GM21526 (cell line): ENCODE measurements around the gene KNDC1.
"Not testable (repeated sequence)": the region's sequence is repeated elsewhere in the genome, so short reads cannot be mapped to it uniquely, and the experiment has no call there.

Source experiments
- ATAC-seq: cut with Tn5 transposase; IDR thresholded peaks from one replicate; pipeline ENCODE4 v1.9.1; 2021; ENCODE audit warnings: moderate library complexity; ENCODE audit not compliant: unreplicated experiment, low FRiP score

Gene KNDC1

DNA sequence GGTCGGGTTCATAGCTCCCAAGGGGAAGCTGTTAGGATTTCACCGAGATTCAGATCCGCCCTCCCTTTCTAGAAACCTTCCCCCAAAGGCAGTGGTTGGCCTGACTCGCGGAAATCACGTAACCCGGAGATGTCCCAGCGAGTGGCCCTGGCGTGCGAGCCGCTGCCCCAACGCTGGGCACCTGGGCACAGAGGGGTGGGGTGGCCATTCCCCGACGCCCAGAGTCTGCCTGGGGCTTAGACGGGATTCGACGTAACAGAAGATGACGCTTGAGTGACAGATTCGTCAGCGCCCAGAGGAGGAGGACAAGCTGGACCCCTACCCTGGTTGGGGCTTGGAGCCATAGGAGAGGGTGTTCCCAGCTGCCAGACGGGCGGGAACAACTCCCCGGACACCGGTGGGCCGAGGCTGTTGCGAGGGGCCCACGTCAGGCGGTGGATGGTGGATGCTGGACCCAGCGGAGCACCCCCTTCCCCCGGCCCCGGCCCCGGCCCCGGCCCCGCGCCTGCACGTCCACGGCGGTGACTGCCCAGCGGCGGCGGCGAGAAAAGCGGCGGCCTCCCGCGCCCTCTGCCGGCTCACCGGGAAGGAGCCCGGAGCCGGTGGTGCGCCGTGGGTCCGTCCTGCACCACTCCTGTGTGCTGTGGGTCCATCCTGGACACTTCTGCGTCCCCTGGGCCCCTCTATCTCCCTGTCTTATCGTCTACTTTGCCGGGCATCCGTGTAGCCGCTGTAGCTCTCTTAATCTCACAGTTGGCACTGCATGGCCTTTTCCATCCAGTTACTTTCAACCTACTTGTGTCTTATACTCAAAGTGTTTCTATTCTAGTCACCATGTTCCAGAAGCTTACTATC, 35.4 kb upstream of the KNDC1 start:
- ATAC-seq: no peak

GRCh38 chr10:133125901-133126300, 34.1 kb upstream of the KNDC1 start:
- ATAC-seq: no peak

- ATAC-seq: no peak
Measured at GRCh38 chr10:133126431-133127290, 33.4 kb upstream of the KNDC1 start.

DNA sequence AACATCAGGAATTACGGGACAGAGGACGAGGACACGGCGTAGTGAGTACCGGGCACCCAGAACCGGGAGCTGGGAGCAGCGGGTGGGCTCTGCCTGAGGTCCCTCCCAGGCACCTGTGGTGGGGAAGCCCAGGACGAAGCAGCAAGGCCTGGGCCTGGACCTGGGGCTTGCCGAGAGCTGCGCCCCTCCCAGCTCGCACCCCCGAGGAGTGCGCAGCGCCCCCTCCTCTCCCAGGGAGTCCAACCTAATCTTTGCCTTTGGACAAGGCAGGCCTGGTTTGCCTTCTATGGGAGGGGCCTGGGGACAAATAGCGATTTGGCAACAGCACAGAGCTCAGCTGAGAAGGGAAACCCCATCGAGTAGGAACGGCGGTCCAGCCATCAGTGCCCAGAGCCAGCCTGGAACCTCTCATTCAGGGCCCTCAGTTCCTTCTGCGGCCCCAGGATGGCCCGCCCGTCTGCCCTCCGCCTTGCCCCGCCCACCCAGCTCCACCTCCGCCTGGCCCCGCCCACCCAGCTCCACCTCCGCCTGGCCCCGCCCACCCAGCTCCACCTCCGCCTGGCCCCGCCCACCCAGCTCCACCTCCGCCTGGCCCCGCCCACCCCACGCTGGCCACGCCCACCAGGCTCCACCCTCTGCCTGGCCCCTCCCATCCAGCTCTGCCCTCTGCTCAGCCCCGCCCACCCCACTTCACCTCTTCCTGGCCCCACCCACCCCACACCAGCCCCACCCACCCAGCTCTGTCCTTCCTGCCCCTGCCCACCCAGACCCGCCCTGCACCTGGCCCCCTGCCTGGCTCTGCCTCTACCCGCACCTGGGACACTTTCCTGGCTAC, 32.5 kb upstream of the KNDC1 start:
- no peak for ATAC-seq

DNA sequence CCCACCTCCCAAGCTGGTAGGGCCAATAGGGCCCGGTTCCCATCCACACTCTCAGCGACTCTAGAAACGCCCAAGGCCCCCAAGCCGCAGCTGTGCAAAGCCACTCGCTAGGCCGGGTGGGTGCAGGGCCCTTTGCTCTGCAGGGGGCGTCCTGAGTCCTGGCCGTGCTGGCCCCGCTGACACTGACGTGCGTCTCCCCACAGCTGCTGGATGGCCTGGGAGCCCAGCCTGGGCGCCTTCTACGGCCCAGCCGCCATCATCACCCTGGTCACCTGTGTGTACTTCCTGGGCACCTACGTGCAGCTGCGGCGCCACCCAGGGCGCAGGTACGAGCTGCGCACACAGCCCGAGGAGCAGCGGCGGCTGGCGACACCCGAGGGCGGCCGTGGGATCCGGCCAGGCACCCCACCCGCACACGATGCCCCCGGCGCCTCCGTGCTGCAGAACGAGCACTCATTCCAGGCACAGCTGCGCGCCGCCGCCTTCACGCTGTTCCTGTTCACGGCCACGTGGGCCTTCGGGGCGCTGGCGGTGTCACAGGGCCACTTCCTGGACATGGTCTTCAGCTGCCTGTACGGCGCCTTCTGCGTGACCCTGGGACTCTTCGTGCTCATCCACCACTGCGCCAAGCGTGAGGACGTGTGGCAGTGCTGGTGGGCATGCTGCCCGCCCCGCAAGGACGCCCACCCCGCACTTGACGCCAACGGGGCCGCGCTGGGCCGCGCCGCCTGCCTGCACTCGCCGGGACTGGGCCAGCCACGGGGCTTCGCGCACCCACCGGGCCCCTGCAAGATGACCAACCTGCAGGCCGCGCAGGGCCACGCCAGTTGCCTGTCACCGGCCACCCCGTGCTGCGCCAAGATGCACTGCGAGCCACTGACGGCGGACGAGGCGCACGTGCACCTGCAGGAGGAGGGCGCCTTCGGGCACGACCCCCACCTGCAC, 31.6 kb upstream of the KNDC1 start:
- ATAC-seq: no peak

DNA sequence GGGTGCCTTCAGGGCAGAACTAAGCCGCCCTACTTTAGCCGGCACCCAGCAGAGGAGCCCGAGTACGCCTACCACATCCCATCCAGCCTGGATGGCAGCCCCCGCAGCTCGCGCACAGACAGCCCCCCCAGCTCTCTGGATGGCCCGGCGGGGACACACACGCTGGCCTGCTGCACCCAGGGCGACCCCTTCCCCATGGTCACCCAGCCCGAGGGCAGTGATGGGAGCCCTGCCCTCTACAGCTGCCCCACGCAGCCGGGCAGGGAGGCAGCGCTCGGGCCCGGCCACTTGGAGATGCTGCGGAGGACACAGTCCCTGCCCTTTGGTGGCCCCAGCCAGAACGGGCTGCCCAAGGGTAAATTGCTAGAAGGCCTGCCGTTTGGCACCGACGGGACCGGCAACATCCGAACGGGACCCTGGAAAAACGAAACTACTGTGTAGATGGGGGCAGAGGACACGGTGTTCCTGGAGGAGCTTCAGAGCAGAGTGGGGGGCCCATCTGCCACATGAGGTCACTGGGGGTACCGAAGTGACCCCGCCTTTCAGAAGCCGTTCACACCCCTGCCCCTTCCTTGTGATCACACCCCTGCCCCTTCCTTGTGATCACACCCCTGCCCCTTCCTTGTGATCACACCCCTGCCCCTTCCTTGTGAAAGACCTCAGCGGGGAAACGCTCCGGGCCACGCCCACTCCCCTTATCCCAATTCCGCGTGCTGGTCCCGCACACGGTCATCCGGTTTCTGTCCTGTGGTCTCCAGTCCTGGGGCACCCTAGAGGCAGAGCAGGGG, 30.8 kb upstream of the KNDC1 start:
- no peak for ATAC-seq

GRCh38 chr10:133129859-133130495, 30.0 kb upstream of the KNDC1 start:
- no peak for ATAC-seq

DNA sequence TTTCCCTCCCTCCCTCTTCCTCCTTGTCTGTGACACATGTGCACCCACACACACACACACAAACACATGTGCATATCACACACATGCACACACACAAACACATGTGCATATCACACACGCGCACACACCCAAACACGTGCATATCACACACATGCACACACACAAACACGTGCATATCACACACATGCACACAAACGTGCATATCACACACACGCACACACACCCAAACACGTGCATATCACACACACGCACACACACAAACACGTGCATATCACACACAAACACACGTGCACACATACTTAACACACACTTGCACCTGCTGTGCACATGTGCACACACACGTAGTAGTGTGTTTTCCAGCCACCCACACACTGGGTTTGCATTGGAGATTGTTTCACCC, 29.4 kb upstream of the KNDC1 start:
- no peak for ATAC-seq

DNA sequence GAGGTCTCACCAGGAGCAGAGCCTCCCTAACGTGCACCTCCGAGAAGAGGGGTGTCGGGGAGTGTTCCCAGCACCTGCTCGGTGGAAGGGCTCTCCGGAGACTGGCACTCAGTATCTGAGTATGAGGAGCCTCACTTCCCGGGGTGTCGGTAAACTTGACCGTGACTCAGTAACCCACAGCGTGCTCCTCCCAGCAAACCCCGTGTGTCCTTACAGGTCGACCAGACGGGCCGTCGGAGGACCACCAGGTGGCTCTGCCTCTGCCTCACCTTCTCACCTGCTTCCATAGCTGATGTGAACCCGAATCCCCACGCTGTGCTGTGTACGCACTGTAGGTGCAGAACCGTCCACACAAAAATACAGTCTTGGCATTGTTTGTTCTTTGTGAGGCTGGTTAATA, 29.0 kb upstream of the KNDC1 start:
- ATAC-seq: no peak

DNA sequence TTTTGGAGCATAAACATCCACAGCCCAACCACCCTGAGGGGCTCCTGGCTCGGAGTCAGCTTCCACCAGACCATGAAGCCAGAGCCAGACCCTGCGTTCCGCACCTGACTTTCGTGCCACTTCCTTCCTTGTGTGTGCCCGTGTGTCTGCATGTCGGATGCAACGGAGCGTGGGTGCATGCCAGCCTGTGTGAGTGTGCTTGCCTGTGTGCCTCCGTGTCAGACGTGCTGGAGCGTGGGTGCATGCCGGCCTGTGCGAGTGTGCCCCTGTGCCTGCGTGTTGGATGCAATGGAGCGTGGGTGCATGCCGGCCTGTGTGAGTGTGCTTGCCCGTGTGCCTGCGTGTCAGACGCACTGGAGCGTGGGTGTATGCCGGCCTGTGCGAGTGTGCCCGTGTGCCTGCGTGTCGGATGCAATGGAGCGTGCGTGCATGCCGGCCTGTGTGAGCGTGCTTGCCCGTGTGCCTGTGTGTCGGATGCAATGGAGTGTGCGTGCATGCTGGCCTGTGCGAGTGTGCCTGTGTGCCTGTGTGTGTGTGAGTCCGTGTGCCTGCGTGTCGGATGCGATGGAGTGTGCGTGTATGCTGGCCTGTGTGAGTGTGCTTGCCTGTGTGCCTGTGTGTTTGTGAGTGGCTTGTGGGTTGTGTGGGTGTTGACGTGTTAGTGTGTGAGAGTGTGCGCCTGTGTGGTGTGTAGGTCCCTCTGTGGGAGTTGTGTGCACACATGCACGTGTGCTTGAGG, 28.1 kb upstream of the KNDC1 start:
- no peak for ATAC-seq

DNA sequence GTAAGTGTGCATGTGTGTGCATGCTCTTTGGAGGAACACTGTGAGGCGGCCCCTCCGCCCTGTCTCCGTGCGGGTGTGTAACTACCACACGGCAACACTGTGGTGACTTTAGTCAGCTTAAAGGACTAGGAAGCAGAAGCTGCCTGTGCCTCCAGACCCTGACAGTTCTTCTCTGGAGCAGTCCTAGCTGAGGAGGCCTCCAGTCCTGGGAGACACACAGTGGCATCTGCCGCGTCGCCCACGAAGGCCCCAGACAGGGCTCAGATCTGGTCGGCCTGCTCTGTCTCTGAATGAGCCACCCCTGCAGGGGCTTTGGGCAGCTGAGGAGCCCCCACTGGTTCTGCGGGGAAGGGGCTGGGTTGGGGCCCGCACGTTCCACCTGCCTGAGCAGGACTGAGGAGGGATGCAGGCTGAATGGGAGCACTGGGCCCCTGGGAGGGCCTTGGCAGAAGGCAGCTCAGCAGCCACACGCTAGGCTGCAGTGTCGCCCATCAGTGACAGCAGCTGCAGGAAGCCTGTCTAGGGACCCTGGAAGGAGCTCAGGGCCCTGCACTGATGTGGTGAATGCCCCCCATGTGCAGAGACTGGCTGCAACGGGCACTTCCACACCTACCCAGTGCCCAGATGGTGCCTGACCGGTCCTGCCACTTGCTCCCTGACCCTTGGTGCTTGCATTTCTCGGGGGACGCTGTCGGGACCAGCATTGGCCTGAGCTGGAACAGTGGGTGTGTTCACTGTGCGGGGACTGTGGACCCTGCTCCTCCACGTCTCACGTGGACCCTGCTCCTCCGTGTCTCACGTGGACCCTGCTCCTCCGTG, 27.3 kb upstream of the KNDC1 start:
- ATAC-seq: no peak

DNA sequence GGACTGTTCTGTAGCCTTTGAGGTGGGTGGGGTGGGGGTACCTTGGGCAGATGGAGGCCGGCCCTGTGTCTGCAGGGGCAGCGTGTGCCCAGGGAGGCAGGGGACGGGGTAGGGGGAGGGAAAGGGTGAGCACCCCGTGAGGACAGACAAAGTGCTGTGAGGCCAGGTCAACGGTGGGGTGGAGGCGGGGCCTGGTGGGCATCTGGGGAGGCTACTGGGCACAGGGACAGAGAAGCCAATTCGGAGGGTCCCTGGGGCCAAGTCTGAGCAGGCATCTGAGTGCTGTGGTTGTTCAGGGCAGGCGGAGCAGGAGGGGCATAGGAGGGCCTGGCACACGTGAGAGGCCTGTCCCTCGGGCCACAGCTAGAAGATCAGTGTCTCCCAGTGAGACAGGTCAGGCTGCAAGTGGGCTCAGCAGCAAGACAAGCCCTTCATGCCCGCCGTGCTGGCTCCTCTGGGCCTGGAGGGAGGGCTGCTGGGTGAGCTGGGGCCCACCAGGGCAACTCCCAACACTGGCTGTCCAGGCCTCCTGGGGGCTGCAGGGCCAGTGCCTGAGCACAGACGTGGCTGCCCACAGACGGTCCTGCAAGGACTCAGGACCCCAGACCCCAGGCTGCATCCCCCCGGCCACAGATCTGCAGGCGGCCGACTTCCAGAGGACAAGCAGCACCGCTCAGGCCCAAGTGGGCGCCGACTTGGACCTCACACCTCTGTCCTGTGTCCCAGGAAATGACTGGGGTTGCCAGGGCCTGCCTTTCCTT, 26.4 kb upstream of the KNDC1 start:
- no peak for ATAC-seq

DNA sequence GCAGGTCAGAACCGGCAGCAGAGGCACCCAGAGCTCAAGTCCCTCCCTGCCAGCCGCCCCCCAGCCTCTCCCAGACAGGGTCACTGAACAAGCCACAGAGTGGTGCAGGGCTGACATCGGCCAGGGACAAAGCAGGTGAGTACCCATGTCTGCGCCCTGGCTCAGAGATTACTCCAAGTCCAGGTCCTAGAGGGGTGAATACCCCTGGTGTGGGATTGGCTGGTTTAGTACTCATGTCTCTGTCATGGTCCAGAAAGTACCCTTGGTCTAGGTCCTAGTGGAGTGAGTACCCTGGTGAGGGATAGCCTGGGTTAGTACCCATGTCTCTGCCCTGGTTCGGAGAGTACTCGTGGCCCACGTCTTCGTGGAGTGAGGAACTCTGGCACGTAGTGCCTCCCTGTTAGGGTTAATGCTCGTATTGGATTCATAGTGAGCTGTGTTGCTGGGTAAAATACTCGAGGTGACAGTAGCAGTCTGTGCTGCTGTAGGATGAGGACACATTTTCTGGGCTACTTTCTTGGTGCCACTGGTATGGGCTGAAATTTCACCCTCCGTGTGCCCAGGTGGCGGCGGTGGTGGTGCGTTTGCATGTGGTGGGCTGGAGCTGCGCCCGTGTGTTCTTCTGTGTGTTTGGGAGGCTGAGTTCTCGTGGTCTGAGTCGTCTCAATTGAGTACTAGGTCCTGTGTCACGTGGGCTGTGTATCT, 25.5 kb upstream of the KNDC1 start:
- ATAC-seq: no peak

- ATAC-seq: no peak
Measured at GRCh38 chr10:133135116-133135465, 24.9 kb upstream of the KNDC1 start.

- ATAC-seq: not testable (repeated sequence)
Measured at GRCh38 chr10:133137486-133138145, 22.4 kb upstream of the KNDC1 start.
